Activated CD4-positive, alpha-beta T cell treated with anti-CD3 and anti-CD28 coated beads for 36 hours (primary cell): ENCODE data around the gene REG4. TPM values are rescaled to one million over a fixed set of nuclear protein-coding genes. Genes with fewer than 3 reads are reported as not detected.

Experiments
- ATAC-seq: fragments of 200-7000 bp; cut with Tn5 transposase; one replicate; pipeline ENCODE4 v1.10.0; 2021; ENCODE audit warnings: mild to moderate bottlenecking, moderate library complexity
- CTCF ChIA-PET: fragments of 350-600 bp; sonication (Branson Sonifier 250); formaldehyde crosslinking; loops from one replicate; lab custom pipeline; 2021; ENCODE audit warnings: antibody characterized with exemption; lab: Charles Lee
- POLR2A ChIA-PET: fragments of 350-600 bp; sonication (Branson Sonifier 250); formaldehyde crosslinking; loops from one replicate; lab custom pipeline; 2021; ENCODE audit warnings: antibody characterized with exemption, inconsistent platforms; lab: Charles Lee
- DNase-seq: peaks from one replicate; pipeline ENCODE4 v3.0.0-alpha.2; 2020
- H3K27ac Mint-ChIP-seq: one replicate; pipeline ENCODE4 v1.8.0; 2021; ENCODE audit warnings: mixed read lengths
- H3K27me3 Mint-ChIP-seq: one replicate; pipeline ENCODE4 v1.8.0; 2021; ENCODE audit warnings: mixed read lengths
- H3K36me3 Mint-ChIP-seq: one replicate; pipeline ENCODE4 v1.8.0; 2021; ENCODE audit warnings: low read depth, mixed read lengths
- H3K4me1 Mint-ChIP-seq: one replicate; pipeline ENCODE4 v1.8.0; 2021; ENCODE audit warnings: mixed read lengths
- H3K4me3 Mint-ChIP-seq: one replicate; pipeline ENCODE4 v1.8.0; 2021; ENCODE audit warnings: mild to moderate bottlenecking, moderate library complexity, mixed read lengths
- H3K9me3 Mint-ChIP-seq: one replicate; pipeline ENCODE4 v1.8.0; 2021; ENCODE audit warnings: low read depth, mixed read lengths
- intact Hi-C, 2 experiments: fragments of 100-400 bp; cut with DNase I in 1 of 2; cut with micrococcal nuclease in 1 of 2; formaldehyde crosslinking; loops; one replicate each; pipeline versions ENCODE4 v1.14.2 to v1.15.1; 2022 to 2024; cut with DNase I, micrococcal nuclease
- total RNA-seq, 2 experiments: library from RNA; stranded (reverse); gene quantifications; one replicate each; pipeline ENCODE4 v1.2.3, GENCODE V29; 2021

REG4 gene
- total RNA-seq, 2 experiments from 2014 or later: 0.34 to 0.47 TPM

DNA sequence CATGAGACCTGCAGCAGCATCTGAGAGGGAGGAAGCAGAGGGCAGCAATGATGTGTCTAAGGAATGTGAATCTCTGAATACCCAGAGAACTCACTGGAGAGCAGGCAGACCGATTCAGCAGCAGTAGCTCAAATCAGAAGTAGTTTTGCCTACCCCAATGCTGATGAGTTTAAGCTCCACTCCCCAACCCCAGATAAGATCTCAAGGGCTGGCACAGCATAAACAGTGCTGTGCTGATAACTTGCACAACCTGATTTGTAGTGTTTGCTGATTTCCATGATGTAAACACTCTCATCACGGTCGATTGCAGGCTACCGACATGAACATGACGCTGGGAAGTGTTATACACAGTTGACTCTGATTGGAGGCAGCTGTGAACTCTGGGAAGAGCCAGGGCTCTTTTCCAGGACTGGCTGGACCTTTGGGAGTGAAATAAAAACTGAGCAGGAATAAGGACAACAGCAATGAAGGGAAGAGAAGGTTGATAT, 31.3 kb downstream of the REG4 start:
- Mint-ChIP-seq H3K4me1 (no peaks in the 10 kb centered on the region), H3K36me3 (no peaks in the 10 kb centered on the region), H3K4me3 (no peak overlapping the region), H3K27me3 (peaks cover 7% of the 10 kb centered on the region), H3K9me3 (no peaks in the 10 kb centered on the region), H3K27ac (no peak overlapping the region)
- intact Hi-C loops: loop anchor here in 1 of 2 experiments (2.0 kb wide), 1 partner anchor 17 kb away; no protein-coding TSS in a partner anchor
- CTCF ChIA-PET: interaction anchor here (0.7 to 1.0 kb wide), 2 partner anchors 24 to 29 kb away, joined by 3 to 5 read pairs; no protein-coding TSS in a partner anchor
- DNase-seq: no peak
- POLR2A ChIA-PET: no interaction called here
- no peak for ATAC-seq

DNA sequence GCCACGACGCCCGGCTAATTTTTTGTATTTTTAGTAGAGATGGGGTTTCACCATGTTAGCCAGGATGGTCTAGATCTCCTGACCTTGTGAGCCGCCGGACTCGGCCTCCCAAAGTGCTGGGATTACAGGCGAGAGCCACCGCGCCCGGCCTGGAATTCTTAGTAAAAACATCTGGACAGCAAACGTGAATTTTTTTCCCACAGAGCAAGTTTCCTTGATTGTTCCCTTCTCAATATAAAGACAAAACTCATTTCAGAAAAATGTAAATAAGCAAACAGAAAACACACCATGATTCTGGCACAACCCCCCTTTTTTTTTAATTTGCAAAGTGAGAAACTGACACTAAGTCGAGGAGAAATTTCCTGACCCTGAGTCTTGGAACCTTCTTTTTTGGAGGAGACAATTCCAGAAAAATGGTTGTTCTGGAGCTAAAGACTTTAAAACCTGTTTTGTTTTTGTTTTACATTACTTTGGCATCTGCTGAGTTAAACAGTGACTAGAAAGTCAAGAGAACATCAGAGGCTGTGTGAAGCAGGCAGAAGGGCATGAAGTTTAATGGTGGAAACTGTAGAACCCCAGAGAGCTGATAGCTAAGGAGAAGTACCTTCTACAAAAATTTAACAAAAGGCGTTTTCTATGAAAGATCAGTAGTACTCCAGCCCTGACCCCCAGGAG, 32.2 kb downstream of the REG4 start:
- H3K27ac Mint-ChIP-seq: no peak overlapping the region
- no peaks in the 10 kb centered on the region for H3K9me3 Mint-ChIP-seq
- intact Hi-C loops: loop anchor here in 1 of 2 experiments (2.0 kb wide), 1 partner anchor 16 kb away; no protein-coding TSS in a partner anchor
- no peak overlapping the region for H3K4me3 Mint-ChIP-seq
- H3K36me3 Mint-ChIP-seq: no peaks in the 10 kb centered on the region
- CTCF ChIA-PET: interaction anchor here (1.0 kb wide), 1 partner anchor 23 kb away, joined by 3 read pairs; no protein-coding TSS in a partner anchor
- DNase-seq: no peak
- H3K4me1 Mint-ChIP-seq: no peaks in the 10 kb centered on the region
- POLR2A ChIA-PET: no interaction called here
- H3K27me3 Mint-ChIP-seq: peaks cover 7% of the 10 kb centered on the region
- no peak for ATAC-seq

DNA sequence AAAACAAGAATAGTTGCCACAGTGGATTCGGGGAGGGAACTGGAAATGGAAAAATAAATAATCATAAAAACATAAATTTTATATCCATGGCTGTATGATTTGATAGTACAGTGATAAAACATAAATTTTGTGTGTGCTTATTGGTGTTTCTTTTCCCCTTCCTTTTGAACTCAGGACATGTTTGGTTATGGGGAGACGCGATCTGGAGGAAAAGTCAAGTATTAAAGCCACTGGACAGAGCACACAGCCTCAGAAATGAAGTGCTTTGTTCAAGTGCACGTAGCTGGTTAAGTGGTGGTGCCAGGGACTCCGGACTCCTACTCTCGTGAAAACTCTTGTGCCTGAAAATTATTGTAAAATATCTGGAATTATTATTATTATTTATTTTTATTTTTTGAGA, 32.9 kb downstream of the REG4 start:
- ATAC-seq: no peak
- no peaks in the 10 kb centered on the region for H3K36me3 Mint-ChIP-seq
- no peak for DNase-seq
- ChIA-PET POLR2A (no interaction called here), CTCF (no interaction called here)
- H3K27ac Mint-ChIP-seq: no peak overlapping the region
- H3K27me3 Mint-ChIP-seq: peaks cover 9% of the 10 kb centered on the region
- H3K4me3 Mint-ChIP-seq: no peak overlapping the region
- no peaks in the 10 kb centered on the region for H3K4me1 Mint-ChIP-seq
- intact Hi-C loops: loop anchor here in 1 of 2 experiments (2.0 kb wide), 1 partner anchor 16 kb away; no protein-coding TSS in a partner anchor
- H3K9me3 Mint-ChIP-seq: no peaks in the 10 kb centered on the region

DNA sequence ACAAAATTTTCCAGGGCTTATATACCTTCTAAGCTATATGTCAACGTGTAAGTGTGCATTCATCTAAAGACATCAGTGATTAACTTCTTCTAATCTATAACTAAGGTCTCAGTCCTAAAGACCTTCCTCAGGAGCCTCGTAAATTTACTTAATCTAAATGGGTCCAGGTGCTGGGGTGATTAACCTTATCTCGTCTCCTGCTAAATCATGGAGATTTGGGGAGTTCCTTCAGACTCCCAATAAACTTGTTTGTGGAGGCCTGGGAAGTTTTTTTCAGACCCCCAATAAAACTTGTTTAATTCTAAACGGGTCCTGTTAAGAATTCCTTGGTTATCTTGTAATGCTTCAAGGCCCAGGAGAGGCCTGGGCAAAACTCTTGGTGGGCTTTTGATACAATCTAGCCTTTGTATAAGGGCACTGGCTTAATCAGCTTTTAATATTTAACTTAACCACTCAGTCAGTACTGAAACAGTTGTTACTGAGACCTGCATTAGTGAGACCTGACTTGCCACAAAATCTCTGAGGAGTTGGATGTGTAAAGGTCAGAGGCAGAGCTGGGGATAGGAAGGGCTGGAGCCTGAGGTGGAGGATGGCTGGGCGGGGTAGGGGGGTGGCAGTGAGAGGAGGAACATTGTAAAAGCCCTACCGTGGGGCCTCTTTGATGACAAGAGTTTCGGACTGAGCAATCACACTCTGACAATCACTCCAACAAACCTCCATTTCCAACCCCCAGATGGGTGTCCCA, 36.3 kb downstream of the REG4 start:
- Mint-ChIP-seq H3K4me1 (no peaks in the 10 kb centered on the region), H3K27me3 (peaks cover 7% of the 10 kb centered on the region), H3K4me3 (no peak overlapping the region), H3K9me3 (no peaks in the 10 kb centered on the region), H3K27ac (no peak overlapping the region), H3K36me3 (no peaks in the 10 kb centered on the region)
- DNase-seq (no peak), ATAC-seq (no peak)
- intact Hi-C loops: no loop called here
- CTCF ChIA-PET: no interaction called here
- POLR2A ChIA-PET: no interaction called here

DNA sequence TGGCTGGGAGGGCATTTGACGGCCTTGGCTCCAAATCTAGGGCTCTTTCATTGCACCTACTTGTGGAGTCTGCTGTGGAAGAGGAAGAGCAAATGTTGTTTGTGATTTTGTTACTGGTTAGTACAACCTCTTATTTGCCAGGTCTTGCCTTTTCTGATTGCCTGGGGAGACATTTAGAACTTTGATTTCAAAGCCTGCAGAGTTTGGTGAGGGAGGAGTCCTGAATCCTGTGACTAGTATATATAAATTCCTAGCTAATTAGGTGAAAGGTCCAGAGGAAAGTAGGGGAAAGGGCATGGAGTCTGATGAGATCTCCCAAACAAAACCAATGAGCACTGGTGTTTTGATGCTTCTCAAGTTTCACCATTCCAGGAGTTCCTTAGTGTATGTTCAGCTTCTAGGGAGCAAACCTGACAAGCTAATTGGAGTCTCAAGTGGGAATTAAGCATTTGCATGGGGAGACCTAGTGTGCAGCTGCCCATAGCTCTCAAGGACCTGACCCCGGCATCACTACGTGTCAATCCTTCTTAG, 37.5 kb downstream of the REG4 start:
- Mint-ChIP-seq H3K27me3 (peaks cover 3% of the 10 kb centered on the region), H3K9me3 (no peaks in the 10 kb centered on the region), H3K4me1 (no peaks in the 10 kb centered on the region), H3K27ac (no peak overlapping the region), H3K4me3 (no peak overlapping the region), H3K36me3 (no peaks in the 10 kb centered on the region)
- POLR2A ChIA-PET: no interaction called here
- CTCF ChIA-PET: interaction anchor here (1.4 kb wide), 1 partner anchor 15 kb away, joined by 4 read pairs; no protein-coding TSS in a partner anchor
- intact Hi-C loops: no loop called here
- ATAC-seq: no peak
- no peak for DNase-seq

DNA sequence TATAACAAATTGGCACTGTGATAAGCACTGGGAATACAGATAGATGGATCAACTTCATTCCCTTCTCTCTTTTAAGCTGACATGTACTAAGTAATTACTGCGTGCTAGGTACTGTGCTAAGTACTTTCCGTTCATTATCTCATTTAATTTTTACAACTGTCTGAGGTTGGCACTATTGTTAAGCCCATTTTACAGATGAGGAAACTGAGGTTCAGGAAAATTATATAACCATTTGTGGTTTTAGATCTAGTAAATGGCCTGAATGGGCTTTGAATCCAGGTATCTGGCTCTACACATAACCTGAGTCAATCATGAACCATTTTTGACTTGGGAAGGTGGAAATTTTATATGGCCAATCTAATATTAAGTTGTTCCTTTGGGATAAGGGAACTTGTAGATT, 39.0 kb downstream of the REG4 start:
- ChIA-PET CTCF (interaction anchor here (1.5 kb wide), 1 partner anchor 28 kb away, joined by 3 read pairs; no protein-coding TSS in a partner anchor), POLR2A (no interaction called here)
- no peaks in the 10 kb centered on the region for H3K9me3 Mint-ChIP-seq
- H3K27me3 Mint-ChIP-seq: peaks cover 7% of the 10 kb centered on the region
- no peak overlapping the region for H3K4me3 Mint-ChIP-seq
- no peaks in the 10 kb centered on the region for H3K36me3 Mint-ChIP-seq
- DNase-seq: no peak
- H3K4me1 Mint-ChIP-seq: no peaks in the 10 kb centered on the region
- no peak for ATAC-seq
- intact Hi-C loops: no loop called here
- H3K27ac Mint-ChIP-seq: no peak overlapping the region

DNA sequence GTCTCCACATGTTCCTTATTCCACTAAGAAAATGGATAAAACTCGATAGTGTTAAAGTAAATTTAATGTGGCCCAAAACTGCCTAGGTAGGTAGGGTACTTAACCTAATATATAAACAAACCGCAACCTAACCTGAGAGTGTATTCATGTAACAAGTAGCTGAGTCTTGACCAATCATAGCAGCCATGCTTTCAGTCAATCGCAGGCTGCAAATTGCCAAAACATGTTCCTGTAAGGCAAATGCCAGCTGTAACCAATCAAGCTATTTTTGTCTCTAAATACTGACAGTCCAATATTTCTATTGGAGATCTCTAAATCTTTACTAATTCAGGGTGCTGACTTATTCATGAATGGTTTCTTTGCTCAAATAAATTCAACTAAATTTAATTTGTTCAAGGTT, 39.5 kb downstream of the REG4 start:
- peaks cover 13% of the 10 kb centered on the region for H3K27me3 Mint-ChIP-seq
- POLR2A ChIA-PET: no interaction called here
- no peaks in the 10 kb centered on the region for H3K9me3 Mint-ChIP-seq
- ATAC-seq: no peak
- H3K4me3 Mint-ChIP-seq: no peak overlapping the region
- intact Hi-C loops: no loop called here
- no peaks in the 10 kb centered on the region for H3K4me1 Mint-ChIP-seq
- CTCF ChIA-PET: interaction anchor here (1.5 kb wide), 1 partner anchor 27 kb away, joined by 3 read pairs; no protein-coding TSS in a partner anchor
- no peak overlapping the region for H3K27ac Mint-ChIP-seq
- H3K36me3 Mint-ChIP-seq: no peaks in the 10 kb centered on the region
- no peak for DNase-seq

DNA sequence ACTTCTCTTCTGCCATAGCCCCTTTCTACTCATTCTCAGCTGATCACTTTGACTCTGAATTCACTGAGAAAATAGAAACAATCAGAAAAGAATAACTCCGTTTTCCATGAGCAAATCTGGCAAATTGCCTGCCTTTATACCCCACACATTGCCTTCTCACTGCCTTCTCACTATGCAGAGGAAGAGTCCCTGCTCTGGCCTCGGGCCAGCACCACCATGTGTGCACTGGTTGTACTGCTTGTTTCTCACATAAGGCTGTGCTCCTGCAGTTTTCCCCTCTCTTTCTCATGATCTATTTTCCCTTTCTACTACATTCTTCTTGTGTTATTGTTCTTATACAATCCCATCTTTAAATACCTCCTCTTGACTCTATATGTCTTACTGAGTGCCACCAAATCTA, 40.2 kb downstream of the REG4 start:
- intact Hi-C loops: no loop called here
- H3K36me3 Mint-ChIP-seq: no peaks in the 10 kb centered on the region

DNA sequence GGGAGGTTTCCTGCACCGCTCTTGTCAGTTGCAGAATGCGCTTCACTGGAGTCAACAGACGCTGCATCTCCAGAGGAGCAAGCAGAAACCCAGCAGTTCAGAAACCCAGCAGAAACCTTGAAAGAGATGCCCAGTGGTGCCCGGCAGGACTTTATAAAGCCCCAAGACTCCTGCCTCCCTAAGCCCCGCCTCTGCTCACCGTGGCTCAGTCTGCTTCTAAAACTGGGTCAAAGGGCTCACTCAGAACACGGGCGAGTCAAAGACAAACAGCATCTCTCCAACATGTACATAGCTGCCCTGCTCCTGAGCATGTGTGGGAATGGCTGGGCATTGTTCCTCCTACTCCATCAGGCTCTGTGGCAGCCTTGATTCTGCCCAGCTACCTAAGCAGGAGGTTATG, 42.5 kb downstream of the REG4 start, which contains the start of gene HMGCS2:
Gene HMGCS2, minus strand, starts transcription at position 128 of the 400 bp plus-strand sequence. Its CDS starts 61 bp downstream, at position 67.
- DNase-seq: no peak
- POLR2A ChIA-PET: no interaction called here

More for the DNA sequence above, 40.2 kb downstream of the REG4 start:
- H3K9me3 Mint-ChIP-seq: no peaks in the 10 kb centered on the region
- no peak overlapping the region for H3K27ac Mint-ChIP-seq
- H3K4me3 Mint-ChIP-seq: no peak overlapping the region
- peaks cover 13% of the 10 kb centered on the region for H3K27me3 Mint-ChIP-seq
- H3K4me1 Mint-ChIP-seq: no peaks in the 10 kb centered on the region
- ChIA-PET CTCF (no interaction called here), POLR2A (no interaction called here)
- ATAC-seq: no peak
- no peak for DNase-seq

DNA sequence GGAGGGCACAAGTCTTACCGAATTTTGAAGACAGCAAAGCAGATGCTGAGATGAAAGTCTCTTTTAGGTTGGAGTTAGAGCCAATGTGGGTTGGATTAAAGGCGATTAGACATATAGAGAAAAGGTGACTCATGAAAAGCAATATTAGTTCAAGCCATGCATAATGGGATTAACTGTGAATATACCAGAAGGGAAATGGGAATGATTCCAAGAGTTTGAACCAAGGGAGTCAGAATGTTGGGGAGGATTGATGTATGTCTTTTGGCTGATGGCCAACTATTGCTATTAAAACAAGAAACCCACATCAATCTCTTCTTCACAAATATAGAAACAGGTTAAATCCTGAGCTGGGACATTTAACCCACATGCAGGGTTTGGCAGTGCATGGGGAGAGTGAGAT, 43.8 kb downstream of the REG4 start:
- Mint-ChIP-seq H3K27ac (no peak overlapping the region), H3K4me3 (no peak overlapping the region), H3K36me3 (no peaks in the 10 kb centered on the region), H3K9me3 (no peaks in the 10 kb centered on the region), H3K4me1 (no peaks in the 10 kb centered on the region), H3K27me3 (peaks cover 14% of the 10 kb centered on the region)
- DNase-seq: no peak
- intact Hi-C loops: no loop called here
- CTCF ChIA-PET: no interaction called here
- POLR2A ChIA-PET: no interaction called here
- ATAC-seq: no peak

More for the DNA sequence above, 42.5 kb downstream of the REG4 start, which contains the start of gene HMGCS2:
- no peaks in the 10 kb centered on the region for H3K4me1 Mint-ChIP-seq
- H3K27me3 Mint-ChIP-seq: peaks cover 17% of the 10 kb centered on the region
- H3K4me3 Mint-ChIP-seq: no peak within 1 kb of the TSS
- no peak for ATAC-seq
- intact Hi-C loops: no loop called here
- no peak within 1 kb of the TSS for H3K27ac Mint-ChIP-seq
- no peaks in the 10 kb centered on the region for H3K36me3 Mint-ChIP-seq
- CTCF ChIA-PET: interaction anchor here (0.5 to 0.8 kb wide), 2 partner anchors 40 to 231 kb away, joined by 3 read pairs; no protein-coding TSS in a partner anchor
- no peaks in the 10 kb centered on the region for H3K9me3 Mint-ChIP-seq

DNA sequence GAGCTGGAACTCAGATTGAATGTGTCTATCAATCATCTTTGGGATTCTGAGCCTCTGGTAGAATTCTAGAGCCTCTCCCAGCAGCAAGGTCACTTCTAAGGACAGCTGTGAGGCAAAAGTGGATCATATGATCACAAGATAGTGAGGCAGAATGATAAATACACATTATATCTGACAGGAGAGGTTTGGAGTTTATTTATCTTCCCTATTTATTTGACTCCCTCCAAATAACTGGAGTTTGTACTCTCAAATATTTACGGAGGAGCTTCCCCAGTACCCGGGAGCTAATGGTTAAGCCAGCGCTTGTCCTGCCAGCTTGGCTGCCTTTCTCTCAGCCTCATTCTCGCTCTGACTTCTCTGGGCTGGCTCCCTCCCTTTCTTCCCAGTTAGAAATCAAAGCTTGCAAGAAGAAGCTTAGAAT, 44.9 kb downstream of the REG4 start:
- no peaks in the 10 kb centered on the region for H3K4me1 Mint-ChIP-seq
- H3K36me3 Mint-ChIP-seq: no peaks in the 10 kb centered on the region
- POLR2A ChIA-PET: no interaction called here
- no peak for ATAC-seq
- no peak overlapping the region for H3K4me3 Mint-ChIP-seq
- intact Hi-C loops: no loop called here
- CTCF ChIA-PET: interaction anchor here (1.1 kb wide), 1 partner anchor 11 kb away, joined by 3 read pairs; no protein-coding TSS in a partner anchor
- no peak overlapping the region for H3K27ac Mint-ChIP-seq
- H3K9me3 Mint-ChIP-seq: no peaks in the 10 kb centered on the region
- peaks cover 14% of the 10 kb centered on the region for H3K27me3 Mint-ChIP-seq
- no peak for DNase-seq
